H9 (cell line): ENCODE data around the gene CNOT6. TPM values are rescaled to one million over a fixed set of nuclear protein-coding genes. Genes with fewer than 3 reads are reported as not detected.

Experiments
- DNase-seq: peaks from one replicate; pipeline ENCODE4 v3.0.0-alpha.2; 2017
- H2AFZ ChIP-seq: one replicate; pipeline ENCODE4 v1.6.1; 2013; ENCODE audit warnings: mild to moderate bottlenecking, low read length, control low read depth, moderate library complexity
- H2AK5ac ChIP-seq: 2 replicates; pipeline ENCODE4 v1.6.1; 2013; ENCODE audit warnings: low read length, control low read depth, mixed read lengths; ENCODE audit not compliant: insufficient read length
- H2BK120ac ChIP-seq: one replicate; pipeline ENCODE4 v1.6.1; 2013; ENCODE audit warnings: low read depth, mild to moderate bottlenecking, low read length, control low read depth, inconsistent platforms; ENCODE audit not compliant: poor library complexity, severe bottlenecking
- H2BK12ac ChIP-seq: 2 replicates; pipeline ENCODE4 v1.6.1; 2013; ENCODE audit warnings: low read length, control low read depth, mixed read lengths, low read depth; ENCODE audit not compliant: insufficient read length
- H2BK15ac ChIP-seq: 2 replicates; pipeline ENCODE4 v1.6.1; 2013; ENCODE audit warnings: low read depth, low read length, control low read depth
- H2BK20ac ChIP-seq: one replicate; pipeline ENCODE4 v1.6.1; 2013; ENCODE audit warnings: low read depth, mild to moderate bottlenecking, low read length, control low read depth, inconsistent platforms; ENCODE audit not compliant: poor library complexity, severe bottlenecking
- H2BK5ac ChIP-seq: 2 replicates; pipeline ENCODE4 v1.6.1; 2013; ENCODE audit warnings: low read length, control low read depth, mixed read lengths; ENCODE audit not compliant: insufficient read length
- H3K14ac ChIP-seq: 2 replicates; pipeline ENCODE4 v1.6.1; 2013; ENCODE audit warnings: low read length, control low read depth; ENCODE audit not compliant: insufficient read depth
- H3K18ac ChIP-seq: 2 replicates; pipeline ENCODE4 v1.6.1; 2013; ENCODE audit warnings: low read depth, mild to moderate bottlenecking, mixed read lengths, low read length, control low read depth; ENCODE audit not compliant: insufficient read length
- H3K23ac ChIP-seq: 2 replicates; pipeline ENCODE4 v1.6.1; 2013; ENCODE audit warnings: low read length, control low read depth, mixed read lengths, low read depth; ENCODE audit not compliant: insufficient read length
- H3K23me2 ChIP-seq: 2 replicates; pipeline ENCODE4 v1.6.1; 2013; ENCODE audit warnings: low read depth, mild to moderate bottlenecking, mixed read lengths, low read length, control low read depth; ENCODE audit not compliant: insufficient read length, poor library complexity, severe bottlenecking
- H3K27ac ChIP-seq: 2 replicates; pipeline ENCODE4 v1.5.1; 2013; ENCODE audit warnings: low read length, control low read depth, mixed read lengths, low read depth; ENCODE audit not compliant: insufficient read length
- H3K27me3 ChIP-seq: 2 replicates; pipeline ENCODE4 v1.6.1; 2013; ENCODE audit warnings: low read length, control low read depth, inconsistent platforms; ENCODE audit not compliant: insufficient read depth
- H3K4ac ChIP-seq: 2 replicates; pipeline ENCODE4 v1.6.1; 2013; ENCODE audit warnings: low read depth, mild to moderate bottlenecking, control low read depth, inconsistent platforms, low read length, moderate library complexity
- H3K4me1 ChIP-seq: 2 replicates; pipeline ENCODE4 v1.6.1; 2013; ENCODE audit warnings: low read length, control low read depth, inconsistent platforms; ENCODE audit not compliant: insufficient read depth
- H3K4me2 ChIP-seq: 2 replicates; pipeline ENCODE4 v1.6.1; 2013; ENCODE audit warnings: low read length, control low read depth, mixed read lengths; ENCODE audit not compliant: insufficient read length, insufficient read depth
- H3K56ac ChIP-seq: 2 replicates; pipeline ENCODE4 v1.6.1; 2013; ENCODE audit warnings: low read depth, mild to moderate bottlenecking, mixed read lengths, low read length, control low read depth; ENCODE audit not compliant: insufficient read length
- H3K79me1 ChIP-seq: 2 replicates; pipeline ENCODE4 v1.6.1; 2013; ENCODE audit warnings: low read depth, mild to moderate bottlenecking, moderate library complexity, low read length, control low read depth, inconsistent platforms; ENCODE audit not compliant: insufficient read depth, poor library complexity, severe bottlenecking
- H3K79me2 ChIP-seq: 2 replicates; pipeline ENCODE4 v1.6.1; 2013; ENCODE audit warnings: low read length, control low read depth, inconsistent platforms; ENCODE audit not compliant: insufficient read depth
- H3K9ac ChIP-seq: 2 replicates; pipeline ENCODE4 v1.6.1; 2013; ENCODE audit warnings: low read length, control low read depth, mixed read lengths; ENCODE audit not compliant: insufficient read length; ENCODE audit errors: extremely low read depth
- H3K9me3 ChIP-seq: one replicate; pipeline ENCODE4 v1.6.1; 2013; ENCODE audit warnings: low read depth, low read length, inconsistent platforms; ENCODE audit not compliant: control insufficient read depth
- H3T11ph ChIP-seq: one replicate; pipeline ENCODE4 v1.6.1; 2013; ENCODE audit warnings: mild to moderate bottlenecking, low read length, control low read depth, inconsistent platforms
- H4K20me1 ChIP-seq: one replicate; pipeline ENCODE4 v1.6.1; 2013; ENCODE audit not compliant: control insufficient read depth, insufficient read length, insufficient read depth
- H4K5ac ChIP-seq: 2 replicates; pipeline ENCODE4 v1.6.1; 2013; ENCODE audit warnings: low read depth, mild to moderate bottlenecking, mixed read lengths, low read length, control low read depth; ENCODE audit not compliant: insufficient read length
- H4K8ac ChIP-seq: replicated peaks from 2 replicates; pipeline ENCODE4 v1.6.1; 2013; ENCODE audit warnings: low read length, control low read depth, mixed read lengths, low read depth; ENCODE audit not compliant: insufficient read length
- H4K91ac ChIP-seq: 2 replicates; pipeline ENCODE4 v1.6.1; 2013; ENCODE audit warnings: low read depth, mild to moderate bottlenecking, moderate library complexity, mixed read lengths, low read length, control low read depth; ENCODE audit not compliant: insufficient read length
- H3K27ac Mint-ChIP-seq, 3 experiments: 2 replicates in 2 of 3; 3 replicates in 1 of 3; pipeline ENCODE4 v1.8.0; 2020 to 2021; ENCODE audit warnings: mixed read lengths in 3 of 3, mild to moderate bottlenecking in 1 of 3, moderate library complexity in 1 of 3
- H3K27me3 Mint-ChIP-seq: 2 replicates; pipeline ENCODE4 v1.8.0; 2021; ENCODE audit warnings: low read depth, mild to moderate bottlenecking, moderate library complexity, mixed read lengths
- H3K36me3 Mint-ChIP-seq, 3 experiments: 2 replicates in 2 of 3; 3 replicates in 1 of 3; pipeline ENCODE4 v1.8.0; 2020 to 2021; ENCODE audit warnings: low read depth in 3 of 3, mixed read lengths in 3 of 3; ENCODE audit not compliant: insufficient read depth in 1 of 3
- H3K4me1 Mint-ChIP-seq, 2 experiments: 2 replicates each; pipeline ENCODE4 v1.8.0; 2020; ENCODE audit warnings: mixed read lengths in 2 of 2
- H3K4me3 Mint-ChIP-seq, 2 experiments: 2 replicates in 1 of 2; 3 replicates in 1 of 2; pipeline ENCODE4 v1.8.0; 2020 to 2021; ENCODE audit warnings: mild to moderate bottlenecking in 2 of 2, mixed read lengths in 2 of 2, moderate library complexity in 1 of 2
- H3K9me3 Mint-ChIP-seq, 2 experiments: 2 replicates in 1 of 2; 3 replicates in 1 of 2; pipeline ENCODE4 v1.8.0; 2020; ENCODE audit warnings: mild to moderate bottlenecking in 2 of 2, mixed read lengths in 2 of 2, moderate library complexity in 1 of 2
- CTCF ChIP-seq: fragments of 200-600 bp; sonication (generic); conservative IDR thresholded peaks from 3 replicates; pipeline ENCODE4 v1.8.0; 2021; ENCODE audit warnings: antibody characterized with exemption, mild to moderate bottlenecking
- WGBS: extraction: QIAGEN DNeasy Blood & Tissue Kit; methylation state at CpG from one replicate; pipeline ENCODE4 v1.1.7; 2013; ENCODE audit warnings: missing lambda C conversion rate, low lambda C conversion rate, mixed read lengths; ENCODE audit not compliant: insufficient read length; ENCODE audit errors: extremely low coverage; 5-methylcytosine and 5-hydroxymethylcytosine counted together
- total RNA-seq: library from RNA; stranded (reverse); gene quantifications from 2 replicates; pipeline ENCODE4 v1.2.1, GENCODE V29; 2021

Gene CNOT6
- total RNA-seq, 1 experiment from 2014 or later = 45.0 TPM

GRCh38 chr5:180609817-180610550 is 115.8 kb downstream of the CNOT6 start:
- Histone ChIP-seq H3K56ac (no peak overlapping the region), H3K23me2 (no peaks in the 10 kb centered on the region), H4K20me1 (no peaks in the 10 kb centered on the region), H3K79me2 (no peaks in the 10 kb centered on the region), H3K23ac (no peak overlapping the region), H3K4ac (no peak overlapping the region), H2BK12ac (no peak overlapping the region), H3K18ac (no peak overlapping the region), H3K4me2 (no peak overlapping the region), H2BK20ac (no peak overlapping the region), H3K14ac (no peak overlapping the region), H3K9me3 (no peaks in the 10 kb centered on the region), H2AK5ac (no peak overlapping the region), H4K8ac (no peak overlapping the region), H4K5ac (no peak overlapping the region), H2BK15ac (no peak overlapping the region), H3K27ac (no peak overlapping the region), H4K91ac (no peak overlapping the region), H3K27me3 (no peaks in the 10 kb centered on the region), H3K9ac (no peak overlapping the region), H3K79me1 (no peaks in the 10 kb centered on the region), H3T11ph (no peak overlapping the region), H3K4me1 (no peaks in the 10 kb centered on the region), H2AFZ (no peak overlapping the region), H2BK120ac (no peak overlapping the region), H2BK5ac (no peak overlapping the region)
- no peak for TF ChIP-seq CTCF
- no CpG with 5 or more reads among the region's 23 CpGs for WGBS
- Mint-ChIP-seq H3K4me3 (no peak overlapping the region), H3K27ac (no peak overlapping the region; a peak in 1 of 7 replicates), H3K9me3 (no peaks in the 10 kb centered on the region; a peak in 1 of 5 replicates), H3K4me1 (no peaks in the 10 kb centered on the region; a peak in 1 of 4 replicates), H3K36me3 (no peaks in the 10 kb centered on the region; a peak in 1 of 7 replicates), H3K27me3 (no peaks in the 10 kb centered on the region; the same call in 1 of the 2 replicates)
- no peak for DNase-seq
